CD4-positive, alpha-beta T cell treated with Interleukin-2 at 100 ng/mL for 4 hours (primary cell): ENCODE measurements around the gene ACSL1.

Experiments
- DNase-seq: peaks from one replicate; pipeline ENCODE4 v3.0.0-alpha.2; 2020; ENCODE audit warnings: low spot score

ACSL1 gene

DNA sequence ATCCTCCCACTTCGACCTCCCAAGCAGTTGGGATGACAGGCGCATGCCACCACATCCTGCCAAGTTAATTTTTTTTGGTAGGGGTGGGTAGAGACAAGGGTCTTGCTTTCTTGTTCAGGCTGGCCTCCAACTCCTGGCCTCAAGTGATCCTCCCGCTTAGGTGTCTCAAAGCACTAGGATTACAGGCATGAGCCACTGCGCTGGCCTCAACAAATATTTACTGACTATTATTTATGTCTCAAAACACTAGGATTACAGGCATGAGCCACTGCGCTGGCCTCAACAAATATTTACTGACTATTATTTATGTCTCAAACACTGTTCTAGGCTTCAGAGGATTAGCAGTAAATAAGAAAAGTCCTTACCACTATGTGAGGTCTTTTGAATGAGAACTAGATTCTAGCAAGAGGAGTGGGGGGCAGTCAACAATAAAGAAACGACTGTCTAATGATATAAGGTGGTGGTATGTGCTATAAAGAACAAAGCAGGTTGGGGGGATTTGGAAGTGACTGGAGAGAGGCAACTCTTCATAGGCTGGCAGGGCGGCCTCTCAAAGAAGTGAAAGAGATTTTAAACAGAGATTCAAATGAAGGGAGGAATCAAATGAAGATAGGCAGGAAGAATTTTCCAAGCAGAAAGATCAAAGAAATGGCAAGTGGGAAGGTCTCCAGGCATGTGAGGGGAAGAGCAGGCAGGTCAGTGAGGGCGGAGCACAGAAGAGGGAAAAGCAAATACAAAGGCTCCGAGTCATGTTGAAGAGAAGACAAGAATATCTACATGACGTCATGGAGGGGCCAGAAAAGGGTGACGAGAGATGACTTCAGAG lies 12.7 kb upstream of the ACSL1 start:
- DNase-seq = no peak

DNA sequence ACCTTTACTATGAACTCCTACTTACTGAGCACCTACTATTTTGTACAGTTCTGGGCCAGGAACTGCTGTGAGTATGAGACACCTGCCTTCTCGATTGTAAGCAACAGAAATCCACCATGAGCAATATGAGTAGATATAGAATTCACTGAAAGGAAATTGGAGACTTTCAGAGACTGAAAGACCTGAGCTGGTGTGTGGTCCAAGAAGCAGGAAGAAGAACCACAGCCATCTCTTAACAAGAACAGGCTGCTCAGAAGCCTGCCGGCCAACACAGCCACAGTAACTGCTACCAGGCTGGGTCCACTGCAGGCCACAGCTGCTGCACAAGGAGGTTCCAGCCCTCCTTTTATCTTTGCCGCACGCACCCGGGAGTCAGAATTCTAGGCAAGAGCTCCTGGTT lies 10.8 kb upstream of the ACSL1 start:
- no peak for DNase-seq

DNA sequence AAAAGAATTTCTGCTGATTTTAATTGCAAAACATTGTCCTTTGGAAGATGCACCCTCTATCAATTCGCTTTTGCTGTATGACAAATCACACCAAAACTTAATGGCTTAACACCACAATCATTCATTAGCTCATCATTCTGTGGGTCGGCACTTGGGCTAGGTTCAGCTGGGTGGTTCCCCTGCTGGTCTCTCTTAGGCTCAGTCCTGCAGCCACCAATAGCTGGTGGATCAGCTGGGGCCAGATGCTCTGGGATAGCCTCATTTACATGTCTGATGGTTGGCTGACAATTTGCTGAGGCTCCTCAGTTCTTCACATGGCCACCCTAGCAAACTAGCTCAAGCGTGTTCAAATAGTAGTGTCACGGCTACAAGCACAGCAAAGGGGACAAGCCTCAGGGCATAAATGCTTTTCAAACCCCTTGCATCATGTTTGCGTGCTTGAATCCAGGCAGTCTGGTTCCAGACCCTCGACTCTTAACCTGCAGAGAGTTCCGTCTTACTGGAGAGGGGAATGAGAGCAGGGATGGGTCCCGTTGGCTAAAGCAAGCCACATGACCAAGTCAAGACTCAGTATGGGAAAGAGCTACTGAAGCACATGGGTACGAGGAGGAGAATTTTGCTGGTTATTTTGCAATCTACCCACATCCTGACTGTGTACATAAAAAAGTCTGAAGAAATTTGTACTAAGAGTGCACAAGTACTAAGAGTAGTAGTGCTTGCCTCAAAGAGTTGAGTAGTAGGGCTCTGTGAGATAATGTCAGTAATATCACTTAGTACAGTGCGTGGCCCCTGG lies 7.5 kb upstream of the ACSL1 start:
- DNase-seq = no peak

DNA sequence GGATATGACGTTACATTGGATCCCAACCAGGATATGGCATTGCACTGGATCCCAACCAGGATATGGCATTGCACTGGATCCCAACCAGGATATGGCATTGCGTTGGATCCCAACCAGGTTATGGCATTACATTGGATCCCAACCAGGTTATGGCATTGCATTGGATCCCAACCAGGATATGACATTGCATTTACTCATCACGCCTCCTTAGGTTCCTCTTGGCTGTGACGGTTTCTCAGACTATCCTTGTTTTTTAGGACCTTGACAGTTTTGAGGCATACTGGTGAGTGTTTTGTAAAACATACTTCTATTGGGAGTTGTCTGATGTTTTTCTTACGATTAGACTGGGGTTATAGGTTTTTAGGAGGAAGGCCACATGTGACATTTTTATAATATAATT lies 5.4 kb upstream of the ACSL1 start:
- no peak for DNase-seq

DNA sequence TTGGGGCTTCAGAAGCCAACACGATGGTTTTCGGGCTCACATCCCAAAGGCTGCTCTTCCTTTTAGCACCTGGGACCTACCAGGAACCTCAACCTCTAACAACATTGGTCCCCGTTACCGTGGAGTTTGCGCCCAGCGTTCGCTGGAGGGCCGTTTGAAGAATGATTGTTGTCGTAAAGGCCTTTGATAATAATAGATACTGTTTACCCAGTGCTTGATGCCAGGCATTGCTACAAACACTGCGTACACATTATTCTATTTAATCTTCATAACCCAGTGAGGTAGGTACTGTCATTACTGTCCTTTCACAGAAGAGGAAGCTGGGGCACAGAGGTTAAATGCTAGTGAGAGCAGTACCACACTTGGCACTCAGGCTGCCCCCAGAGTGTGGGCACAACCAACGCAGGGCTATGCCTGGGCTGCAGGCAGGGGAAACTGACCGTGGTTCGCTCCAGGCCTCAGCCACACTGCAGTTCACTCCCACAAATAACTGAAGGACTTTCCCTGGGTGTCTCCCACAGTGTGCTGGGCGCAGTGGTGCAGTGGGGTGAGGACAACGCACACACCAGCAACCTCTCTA lies 1.0 kb upstream of the ACSL1 start:
- DNase-seq = peak; percentile 16

DNA sequence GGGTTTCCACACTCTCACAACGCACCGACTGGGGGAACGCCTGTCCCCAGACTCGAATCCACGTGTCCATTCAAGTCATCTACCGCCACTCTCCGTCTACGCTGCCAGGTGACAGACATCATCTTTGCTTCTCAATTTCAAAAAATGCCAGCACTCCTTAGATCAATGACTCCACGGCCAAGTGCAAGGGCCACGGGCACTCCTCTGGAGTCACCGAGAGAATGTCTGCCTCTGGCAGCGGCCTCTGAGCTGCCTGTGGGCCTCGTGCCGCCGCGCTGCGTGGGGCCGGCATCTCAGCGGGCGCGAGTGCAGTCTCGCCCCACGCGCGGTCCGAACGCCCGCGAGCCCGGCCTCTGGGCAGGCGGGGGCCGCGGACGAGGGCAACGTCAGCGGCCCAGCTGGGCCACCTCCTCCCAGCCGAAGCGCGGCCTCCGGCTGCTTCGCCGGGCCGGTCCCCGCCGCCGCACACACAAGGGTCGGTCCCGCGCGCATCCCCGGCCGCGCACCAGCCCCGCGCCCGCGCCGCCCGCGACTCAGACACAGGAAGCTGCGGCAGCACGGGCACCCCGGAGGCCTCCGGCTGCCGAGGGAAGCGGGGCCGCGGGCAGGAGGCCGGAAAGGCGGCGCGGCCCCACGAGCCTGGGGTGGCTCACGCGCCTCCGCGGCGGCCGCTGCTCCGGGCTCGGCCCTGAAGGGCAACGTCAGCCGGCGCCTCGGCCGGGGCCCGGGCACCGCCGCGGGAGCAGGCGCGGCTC lies 450 bp downstream of the ACSL1 start:
- peak; percentile 33 for DNase-seq

DNA sequence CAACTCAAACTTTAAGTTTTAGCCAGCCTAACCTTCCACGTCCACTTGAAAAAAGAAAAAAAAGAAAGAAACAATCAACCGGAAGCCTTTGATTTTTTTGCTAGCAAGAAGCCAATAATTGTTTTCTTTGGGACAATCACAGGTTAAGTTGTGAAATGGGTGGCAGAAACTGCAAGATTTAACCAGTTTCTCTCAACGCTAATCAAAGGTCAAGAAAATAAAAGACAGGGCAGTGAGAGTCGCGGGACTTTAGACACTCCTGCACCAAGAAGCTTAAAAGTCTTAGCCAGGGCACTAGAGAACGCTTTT lies 1.0 kb downstream of the ACSL1 start:
- DNase-seq = no peak

DNA sequence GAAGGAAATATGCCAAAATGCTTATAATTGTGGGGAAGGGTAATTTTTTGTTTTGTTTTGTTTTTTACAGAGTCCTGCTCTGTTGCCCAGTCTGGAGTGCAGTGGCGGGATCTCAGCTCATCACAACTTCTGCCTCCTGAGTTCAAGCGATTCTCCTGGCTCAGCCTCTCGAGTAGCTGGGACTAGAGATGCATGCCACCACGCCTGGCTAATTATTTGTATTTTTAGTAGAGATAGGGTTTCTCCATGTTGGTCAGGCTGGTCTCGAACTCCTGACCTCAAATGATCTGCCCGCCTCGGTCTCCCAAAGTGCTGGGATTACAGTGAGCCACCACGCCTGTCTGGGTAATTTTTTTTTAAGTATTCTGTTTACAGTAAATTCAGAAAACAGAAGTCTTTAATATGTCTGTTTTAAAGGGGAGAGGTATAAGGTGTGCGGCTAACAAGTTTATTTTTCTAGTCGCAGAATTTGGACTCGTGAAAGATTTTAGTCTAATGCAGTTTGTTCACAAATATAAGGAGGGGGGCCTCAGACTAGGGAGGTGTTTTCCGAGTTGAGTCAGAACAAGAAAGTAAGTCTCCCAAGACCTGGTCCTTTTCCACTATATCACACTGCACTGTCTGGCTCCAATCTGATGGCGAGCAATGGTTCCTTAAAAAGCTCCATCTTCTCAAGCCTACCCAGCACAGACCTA lies 1.5 kb downstream of the ACSL1 start:
- DNase-seq = peak; percentile 14

DNA sequence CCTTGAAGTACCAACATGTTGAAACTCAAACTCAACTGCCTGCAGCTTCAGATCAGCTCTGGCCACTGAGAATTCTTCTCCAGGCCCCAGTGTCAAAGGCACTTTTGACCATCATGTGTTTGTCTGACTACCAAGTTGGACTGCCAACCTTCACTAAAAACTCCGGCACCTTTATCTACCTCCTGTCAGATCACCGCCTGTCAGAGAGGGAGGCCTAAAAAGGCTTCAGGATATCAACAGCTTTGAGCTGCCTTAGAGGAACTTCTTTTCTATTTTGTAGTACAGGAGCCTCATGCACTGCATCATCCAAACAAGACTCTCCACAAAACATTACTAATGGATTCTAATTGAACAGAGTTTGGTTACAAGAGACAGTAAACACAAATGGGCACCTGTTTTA lies 2.8 kb downstream of the ACSL1 start:
- no peak for DNase-seq

DNA sequence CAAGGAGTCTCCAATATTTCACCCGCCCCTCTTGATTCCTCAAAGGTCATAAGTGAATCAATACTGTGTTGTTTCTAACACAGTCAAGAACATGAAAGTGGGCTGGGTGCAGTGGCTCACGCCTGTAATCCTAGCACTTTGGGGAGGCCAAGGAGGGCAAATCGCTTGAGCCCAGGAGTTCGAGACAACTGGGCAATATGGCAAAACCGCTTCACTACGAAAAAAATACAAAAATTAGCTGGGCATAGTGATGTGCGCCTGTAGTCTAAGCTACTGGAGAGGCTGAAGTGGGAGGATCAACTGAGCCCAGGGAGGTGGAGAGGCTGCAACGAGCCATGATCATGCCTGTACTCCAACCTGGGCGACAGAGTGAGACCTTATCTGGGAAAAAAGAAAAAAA lies 3.4 kb downstream of the ACSL1 start:
- no peak for DNase-seq

DNA sequence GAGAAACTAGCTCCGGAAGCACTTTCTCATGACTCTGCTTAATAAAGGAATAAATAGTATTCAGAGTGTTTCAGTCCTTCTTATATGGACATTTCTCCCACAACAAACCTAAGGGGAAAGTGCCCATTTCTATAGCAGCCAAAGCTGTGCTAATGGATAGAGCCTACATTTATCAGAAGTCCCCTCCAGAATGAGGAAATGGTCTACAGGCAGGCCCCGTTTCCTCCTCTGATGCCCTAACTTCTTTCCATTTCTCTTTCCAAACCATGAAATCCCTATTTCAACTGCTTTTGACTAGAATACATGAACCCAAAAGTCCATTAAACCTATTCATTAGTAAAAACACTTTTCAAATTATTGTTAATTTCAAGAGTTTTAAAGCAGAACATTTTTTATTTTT lies 4.5 kb downstream of the ACSL1 start:
- no peak for DNase-seq

DNA sequence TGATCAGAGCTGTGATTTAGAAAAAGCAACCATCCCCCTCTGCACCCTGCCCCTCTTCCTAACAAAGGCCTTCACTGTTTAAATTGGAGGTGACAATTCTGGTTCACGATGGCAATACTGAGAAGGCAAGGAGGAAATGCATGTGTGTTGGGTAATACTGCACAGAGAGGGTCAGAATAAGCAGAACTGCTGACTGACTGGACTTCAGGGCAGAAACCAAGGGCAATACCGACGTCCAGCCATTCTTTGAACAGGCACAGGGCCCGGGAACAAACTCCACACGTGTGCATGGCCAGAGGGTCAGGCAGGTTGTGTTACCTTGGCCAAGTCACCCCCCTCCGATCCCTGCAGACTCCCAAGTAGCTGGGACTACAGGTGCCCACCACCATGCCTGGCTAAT lies 6.0 kb downstream of the ACSL1 start:
- no peak for DNase-seq

DNA sequence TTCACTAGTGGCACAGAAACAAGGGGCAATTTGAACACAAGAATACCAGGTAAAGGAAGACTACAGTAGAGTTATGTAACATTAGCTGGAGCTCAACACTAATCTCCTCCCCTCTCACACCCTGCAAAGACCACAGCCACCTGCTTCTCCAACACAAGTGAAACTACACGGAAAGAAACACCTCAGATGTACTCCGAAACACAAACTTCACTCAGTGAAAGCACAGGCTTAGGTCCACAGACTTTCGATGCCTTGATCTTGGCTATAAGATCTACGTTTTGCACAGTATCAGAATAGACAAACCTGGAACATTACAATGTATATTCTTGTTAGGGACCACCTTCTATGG lies 7.6 kb downstream of the ACSL1 start:
- no peak for DNase-seq

DNA sequence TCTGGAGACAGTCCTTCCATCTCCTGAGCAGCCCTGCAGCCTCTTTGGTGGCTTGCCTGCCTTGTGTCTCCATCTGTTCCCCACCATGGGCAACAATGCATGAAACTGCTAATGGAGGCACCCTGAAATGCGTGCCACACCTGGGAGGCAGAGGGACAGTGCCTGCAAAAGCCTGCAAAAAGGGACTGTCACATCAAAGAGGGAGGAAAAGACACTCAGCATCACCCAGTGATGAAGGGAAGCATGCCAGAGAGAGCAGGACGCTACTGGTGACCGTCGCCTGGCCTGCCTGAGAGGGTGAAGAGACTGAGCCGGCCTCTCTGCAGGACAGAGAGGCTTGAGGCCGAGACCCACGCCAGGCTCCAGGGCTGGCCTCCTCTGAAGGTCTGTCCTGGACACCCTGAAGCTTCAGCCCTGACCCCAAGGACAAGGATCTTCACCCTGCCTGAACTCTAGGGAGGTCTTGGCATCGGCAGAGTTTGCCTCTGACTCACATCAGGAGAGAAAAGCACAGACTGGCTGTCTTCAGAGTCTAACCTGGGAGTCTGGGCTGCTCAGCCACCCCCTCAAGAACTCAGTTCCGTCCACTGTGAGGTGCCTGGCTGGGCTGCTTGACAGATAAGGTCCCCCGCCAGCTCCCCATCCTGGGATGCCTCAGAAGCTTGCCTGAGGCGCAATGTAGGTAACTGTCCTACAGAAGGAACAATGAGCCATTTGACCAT lies 8.1 kb downstream of the ACSL1 start:
- DNase-seq = no peak

DNA sequence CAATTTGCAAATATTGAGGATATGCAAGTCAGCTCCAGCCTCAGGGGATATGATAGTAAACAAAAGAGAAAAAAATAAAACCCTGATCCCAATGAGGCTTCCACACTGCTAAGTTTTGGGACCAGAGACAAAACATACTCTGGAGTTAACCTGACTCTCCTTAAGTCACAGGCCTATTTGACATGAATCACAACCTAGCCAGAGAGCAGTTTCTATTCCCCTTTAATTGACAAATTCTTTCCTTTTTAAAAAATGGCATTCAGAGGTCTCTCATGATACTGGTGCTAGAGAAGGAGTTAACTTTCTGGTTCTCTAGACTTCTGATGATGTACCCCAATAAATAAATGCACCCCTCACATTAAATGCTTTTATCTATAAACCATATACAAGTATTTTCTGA lies 8.8 kb downstream of the ACSL1 start:
- DNase-seq = no peak

DNA sequence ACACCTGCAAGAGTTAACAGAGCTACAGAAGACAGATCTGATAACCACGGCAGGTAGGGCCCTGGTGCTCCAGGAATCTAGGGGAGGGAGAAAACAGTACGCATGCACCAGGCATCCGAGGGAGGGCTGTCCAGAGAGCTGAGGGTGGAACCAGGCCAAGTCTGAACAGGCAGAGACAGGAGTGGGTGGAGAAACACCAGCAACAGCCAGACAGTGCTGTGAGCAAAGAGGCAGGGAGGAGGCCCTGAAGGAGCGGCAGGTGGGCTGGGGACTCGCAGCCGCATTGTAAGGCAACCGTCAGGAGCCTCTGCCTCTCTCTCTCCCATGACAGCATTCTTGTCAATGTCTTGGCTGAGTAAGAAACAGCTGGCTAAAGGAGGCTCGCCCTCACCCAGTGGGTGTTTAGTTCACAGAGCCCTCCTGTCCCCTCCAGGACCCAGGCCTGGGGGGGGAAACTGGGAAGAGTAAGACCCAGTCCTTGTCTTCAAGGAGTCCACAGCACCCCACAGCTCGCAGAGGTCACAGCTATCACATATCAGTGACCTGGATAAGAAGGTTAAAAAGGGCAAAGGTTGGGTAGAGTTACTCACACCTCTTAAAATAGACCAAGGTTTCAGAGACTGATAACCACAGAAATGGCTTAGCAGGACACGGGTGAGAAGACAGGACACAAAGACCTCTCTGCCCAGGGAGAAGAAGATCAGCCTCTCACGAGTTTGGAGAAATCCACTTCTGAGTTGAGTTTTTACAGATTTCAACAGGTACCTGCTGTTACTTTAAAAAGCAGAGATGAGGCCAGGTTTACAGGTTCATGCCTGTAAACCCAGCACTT lies 10.5 kb downstream of the ACSL1 start:
- no peak for DNase-seq

DNA sequence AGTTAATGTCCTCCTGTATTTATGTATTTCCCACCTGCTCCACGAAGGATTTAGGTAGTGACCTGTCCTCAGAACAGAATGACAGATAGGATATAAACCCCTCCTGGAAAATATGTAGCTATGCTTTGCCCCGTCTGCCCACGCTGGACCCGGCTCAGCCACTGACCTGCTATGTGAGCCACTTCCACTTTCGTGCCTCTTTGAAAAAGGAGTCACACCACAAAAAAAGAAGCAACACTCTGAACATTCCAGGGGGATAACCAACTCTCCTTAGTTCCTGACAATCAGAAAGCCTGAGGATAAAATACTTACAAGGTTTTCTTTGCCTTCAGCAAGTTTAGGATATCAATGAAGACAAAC lies 11.1 kb downstream of the ACSL1 start:
- no peak for DNase-seq

DNA sequence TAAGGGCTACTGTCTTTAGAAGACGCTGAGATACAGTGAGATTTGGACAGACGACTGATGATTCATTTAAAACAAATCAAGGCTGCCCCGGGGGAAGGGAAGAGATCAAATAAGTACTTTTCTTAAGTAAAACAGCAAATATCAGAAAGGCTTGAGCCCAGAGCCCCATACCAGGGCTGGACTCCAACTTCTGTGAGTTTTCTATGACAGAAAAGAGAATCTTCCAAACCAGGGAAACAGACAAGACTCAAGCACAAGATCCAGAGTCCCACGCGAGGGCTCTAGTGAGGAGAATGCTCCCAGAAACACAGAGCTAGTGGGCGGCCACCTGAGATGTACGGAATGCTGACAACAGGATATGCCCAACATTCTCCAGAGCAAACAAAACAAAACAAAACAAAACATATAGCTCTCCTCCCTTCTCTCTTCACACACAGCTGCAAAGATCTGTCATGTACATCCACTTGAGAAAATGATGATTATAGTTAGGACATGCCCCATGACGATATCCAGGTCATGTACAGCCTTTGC lies 13.1 kb downstream of the ACSL1 start:
- no peak for DNase-seq

DNA sequence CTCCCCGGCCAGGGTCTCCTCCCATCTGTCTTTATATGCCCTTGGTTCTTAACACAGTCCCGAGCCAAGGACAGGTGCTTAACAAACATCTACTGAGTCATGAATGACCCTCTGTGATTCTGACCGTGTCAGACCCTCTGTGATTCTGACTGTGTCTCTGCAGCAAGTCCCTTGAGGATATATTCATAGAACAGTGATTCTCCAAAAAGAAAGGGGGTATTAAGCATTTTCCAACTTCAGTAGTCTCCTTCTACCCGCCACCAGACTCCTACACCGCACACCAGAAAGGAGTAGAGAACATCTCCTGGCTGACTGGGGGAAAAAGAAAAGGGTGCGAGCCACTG lies 13.6 kb downstream of the ACSL1 start:
- DNase-seq = no peak

DNA sequence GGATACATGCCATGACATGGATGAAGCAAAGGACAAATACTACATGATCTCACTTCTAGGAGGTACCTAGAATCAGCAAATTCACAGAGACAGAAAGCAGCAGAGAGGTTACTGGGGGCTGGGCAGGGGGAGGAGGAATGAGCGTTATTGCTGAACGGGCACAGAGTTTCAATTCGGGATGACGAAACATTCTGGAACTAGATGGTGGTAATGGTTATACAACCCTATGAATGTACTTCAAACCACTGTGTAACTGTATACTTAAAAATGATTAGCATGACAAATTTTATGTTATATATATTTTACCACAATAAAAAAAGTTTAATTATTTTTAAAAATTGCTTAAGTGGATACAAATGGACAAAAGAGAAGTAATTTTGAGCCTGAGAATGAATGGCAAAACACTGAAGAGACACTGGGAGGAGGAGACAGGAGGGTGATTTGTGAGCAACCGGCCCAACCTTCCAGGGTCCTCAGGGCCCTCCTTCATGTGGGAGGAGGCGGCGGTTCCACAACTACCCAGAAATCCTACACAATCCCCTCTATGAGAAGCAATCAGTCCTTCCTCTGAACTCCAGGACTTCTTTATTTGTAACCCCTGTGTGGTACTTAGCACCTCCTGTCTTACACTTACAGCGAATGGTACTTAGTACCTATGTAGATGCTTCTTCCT lies 14.1 kb downstream of the ACSL1 start:
- no peak for DNase-seq
